ENCODE results near the gene RAB4B. TPM values are rescaled to one million over a fixed set of nuclear protein-coding genes. Genes with fewer than 3 reads are reported as not detected.
A peak's percentile ranks its signal among the peaks of the same experiment; 100 is the strongest.

Gene RAB4B
- total and polyA plus RNA-seq, 12 donors: 25.8 to 135 (median 68.2) TPM

- no peak for DNase-seq
- peak overlapping the region; percentile 41 to 94 (median 94) for H3K27ac ChIP-seq
- H3K4me1 ChIP-seq (replicated peaks in 1 of 2): peaks cover 31 to 34% of the 10 kb centered on the region in 2 donors
- H3K4me3 ChIP-seq: peak overlapping the region in 1 of 4 donors; percentile 54
- no peaks in the 10 kb centered on the region for H3K9me3 ChIP-seq (replicated peaks in 1 of 3)
- H3K36me3 ChIP-seq (replicated peaks in 1 of 2): peaks cover 0 to 10% of the 10 kb centered on the region in 2 donors
- 81 to 92% (median 84%) methylated on average over 10 to 14 of the region's 14 CpGs for WGBS, 4 donors
- intact Hi-C loops (cut with DNase I): no loop called here
- TF ChIP-seq POLR2A (IDR thresholded peaks at IDR 0.05) (no peak), CTCF (IDR thresholded peaks at IDR 0.05) (no peak)
- no peaks in the 10 kb centered on the region for H3K27me3 ChIP-seq
These were observed 19.3 kb downstream of the RAB4B start for GRCh38 chr19:40797166-40797962.

- peak overlapping the region; percentile 41 to 94 (median 94) for H3K27ac ChIP-seq
- intact Hi-C loops (cut with DNase I): no loop called here
These were observed 20.1 kb downstream of the RAB4B start for GRCh38 chr19:40797963-40798682.

GRCh38 chr19:40798683-40799557 is 20.9 kb downstream of the RAB4B start, which contains the start of gene EGLN2:
Gene EGLN2 (plus strand): TSS chr19:40799191. CDS start chr19:40800573, 1,382 bp downstream.
- intact Hi-C loops (cut with DNase I): no loop called here
- Histone ChIP-seq H3K4me3 (peak within 1 kb of the TSS in 3 of 4 donors; percentile 53 to 96 (median 87)), H3K27ac (peak within 1 kb of the TSS; percentile 22 to 94 (median 94)), H3K9me3 (replicated peaks in 1 of 3) (no peaks in the 10 kb centered on the region), H3K4me1 (replicated peaks in 1 of 2) (peaks cover 45 to 50% of the 10 kb centered on the region in 2 donors), H3K36me3 (replicated peaks in 1 of 2) (peaks cover 0 to 10% of the 10 kb centered on the region in 2 donors), H3K27me3 (no peaks in the 10 kb centered on the region)
- DNase-seq: peak; percentile 100
- 0 to 1% (median 1%) methylated on average over 16 to 109 of the region's 110 CpGs for WGBS, 4 donors
- TF ChIP-seq CTCF (IDR thresholded peaks at IDR 0.05) (no peak), POLR2A (IDR thresholded peaks at IDR 0.05) (peak; percentile 43 to 50)

More at GRCh38 chr19:40797963-40798682, 20.1 kb downstream of the RAB4B start:
- peaks cover 0 to 10% of the 10 kb centered on the region in 2 donors for H3K36me3 ChIP-seq (replicated peaks in 1 of 2)
- H3K4me1 ChIP-seq (replicated peaks in 1 of 2): peaks cover 38 to 42% of the 10 kb centered on the region in 2 donors
- no peaks in the 10 kb centered on the region for H3K27me3 ChIP-seq
- no peaks in the 10 kb centered on the region for H3K9me3 ChIP-seq (replicated peaks in 1 of 3)
- peak in 1 of 2 donors; percentile 80 for TF ChIP-seq POLR2A (IDR thresholded peaks at IDR 0.05)
- peak; percentile 10 to 72 (median 48) for TF ChIP-seq CTCF (IDR thresholded peaks at IDR 0.05)
- DNase-seq: peak; percentile 76 to 94 (median 94)
- WGBS, 4 donors: 6 to 8% (median 8%) methylated on average over 26 to 28 of the region's 28 CpGs
- H3K4me3 ChIP-seq: peak overlapping the region in 2 of 4 donors; percentile 40 to 54

All from adrenal gland (tissue), 12 donors.